ENCODE measurements around the gene RALGAPA1.

The RALGAPA1 gene

DNA sequence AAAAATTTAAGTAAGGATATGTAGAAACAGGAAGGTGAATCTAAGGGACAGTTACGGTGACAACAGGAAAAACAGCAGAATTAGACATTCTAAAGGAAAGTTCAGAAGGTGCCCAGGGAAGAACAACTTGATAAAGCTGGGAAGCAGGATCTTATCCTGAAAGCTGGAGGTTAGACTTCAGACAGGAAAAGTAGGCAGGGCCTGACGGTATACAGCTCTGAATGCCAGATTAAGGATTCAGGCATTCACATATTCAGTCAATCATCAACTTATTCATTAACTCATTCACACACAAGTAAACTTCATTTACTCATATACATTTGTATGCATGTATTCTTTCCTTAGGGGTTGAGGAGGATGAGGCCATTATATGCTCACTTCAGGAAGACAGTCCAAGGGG, 81.3 kb downstream of the RALGAPA1 start:
- peaks cover 2% of the 10 kb centered on the region for H3K36me3 ChIP-seq
- DNase-seq, result no peak
- no peaks in the 10 kb centered on the region for H3K9me3 ChIP-seq (ENCODE audit: severe bottlenecking)
- no peaks in the 10 kb centered on the region for H3K27me3 ChIP-seq (ENCODE audit: insufficient read depth, low read depth, severe bottlenecking)
- TF ChIP-seq, protein P1, sequence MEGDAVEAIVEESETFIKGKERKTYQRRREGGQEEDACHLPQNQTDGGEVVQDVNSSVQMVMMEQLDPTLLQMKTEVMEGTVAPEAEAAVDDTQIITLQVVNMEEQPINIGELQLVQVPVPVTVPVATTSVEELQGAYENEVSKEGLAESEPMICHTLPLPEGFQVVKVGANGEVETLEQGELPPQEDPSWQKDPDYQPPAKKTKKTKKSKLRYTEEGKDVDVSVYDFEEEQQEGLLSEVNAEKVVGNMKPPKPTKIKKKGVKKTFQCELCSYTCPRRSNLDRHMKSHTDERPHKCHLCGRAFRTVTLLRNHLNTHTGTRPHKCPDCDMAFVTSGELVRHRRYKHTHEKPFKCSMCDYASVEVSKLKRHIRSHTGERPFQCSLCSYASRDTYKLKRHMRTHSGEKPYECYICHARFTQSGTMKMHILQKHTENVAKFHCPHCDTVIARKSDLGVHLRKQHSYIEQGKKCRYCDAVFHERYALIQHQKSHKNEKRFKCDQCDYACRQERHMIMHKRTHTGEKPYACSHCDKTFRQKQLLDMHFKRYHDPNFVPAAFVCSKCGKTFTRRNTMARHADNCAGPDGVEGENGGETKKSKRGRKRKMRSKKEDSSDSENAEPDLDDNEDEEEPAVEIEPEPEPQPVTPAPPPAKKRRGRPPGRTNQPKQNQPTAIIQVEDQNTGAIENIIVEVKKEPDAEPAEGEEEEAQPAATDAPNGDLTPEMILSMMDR (IDR thresholded peaks at IDR 0.05; ENCODE audit: low read depth, low read length), result no peak
- no peak overlapping the region for H3K27ac ChIP-seq
- no peak overlapping the region for H3K4me3 ChIP-seq (ENCODE audit: low read depth, low read length)

DNA sequence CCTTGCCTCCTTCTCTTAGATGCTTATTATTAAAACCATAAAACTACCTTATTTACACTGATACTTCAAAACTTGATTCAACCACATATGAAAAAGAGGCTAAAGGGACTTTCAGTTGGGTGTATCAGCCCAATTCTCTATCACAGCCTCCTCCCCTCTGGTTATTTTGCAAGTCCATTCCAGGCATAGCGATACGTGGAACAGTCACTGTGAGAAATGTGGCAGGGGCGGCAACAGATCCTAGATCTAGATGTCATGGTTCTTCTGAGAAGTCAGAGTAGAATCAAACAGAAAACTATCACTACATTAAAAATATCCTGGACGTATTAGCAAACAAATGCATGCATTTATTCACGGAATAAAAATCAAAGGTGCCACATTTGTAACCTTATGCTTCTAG, 83.2 kb downstream of the RALGAPA1 start:
- DNase-seq, result no peak
- peaks cover 2% of the 10 kb centered on the region for H3K36me3 ChIP-seq
- H3K9me3 ChIP-seq (ENCODE audit: severe bottlenecking), result no peaks in the 10 kb centered on the region
- H3K27me3 ChIP-seq (ENCODE audit: insufficient read depth, low read depth, severe bottlenecking), result no peaks in the 10 kb centered on the region
- H3K4me3 ChIP-seq (ENCODE audit: low read depth, low read length), result no peak overlapping the region
- H3K27ac ChIP-seq, result no peak overlapping the region
- TF ChIP-seq, protein P1 (IDR thresholded peaks at IDR 0.05; ENCODE audit: low read depth, low read length), result no peak

DNA sequence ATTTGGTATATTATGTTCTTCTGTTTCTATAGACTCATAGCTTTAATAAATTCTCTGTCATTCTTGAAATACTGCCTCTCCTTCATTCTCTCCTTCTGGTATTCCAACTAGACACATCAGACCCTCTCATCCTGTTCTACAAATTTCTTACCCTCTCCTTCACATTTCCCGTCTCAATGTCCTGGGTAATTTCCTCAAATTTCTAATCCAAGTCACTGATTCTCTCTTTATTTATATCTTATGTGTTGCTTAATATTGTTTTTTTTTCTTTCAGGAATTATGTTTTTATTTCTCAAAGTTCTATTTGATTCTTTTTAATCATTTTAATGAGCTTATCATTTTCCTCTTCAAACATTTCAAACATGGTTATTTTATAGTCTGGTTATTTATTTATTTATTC, 94.0 kb downstream of the RALGAPA1 start:
- Histone ChIP-seq H3K27ac (no peak overlapping the region), H3K36me3 (peaks cover 7% of the 10 kb centered on the region; the same call in 1 of the 2 replicates), H3K4me3 (ENCODE audit: low read depth, low read length) (no peak overlapping the region), H3K27me3 (ENCODE audit: insufficient read depth, low read depth, severe bottlenecking) (no peaks in the 10 kb centered on the region), H3K9me3 (ENCODE audit: severe bottlenecking) (no peaks in the 10 kb centered on the region)
- no peak for DNase-seq
- TF ChIP-seq, protein P1 (IDR thresholded peaks at IDR 0.05; ENCODE audit: low read depth, low read length), result no peak

DNA sequence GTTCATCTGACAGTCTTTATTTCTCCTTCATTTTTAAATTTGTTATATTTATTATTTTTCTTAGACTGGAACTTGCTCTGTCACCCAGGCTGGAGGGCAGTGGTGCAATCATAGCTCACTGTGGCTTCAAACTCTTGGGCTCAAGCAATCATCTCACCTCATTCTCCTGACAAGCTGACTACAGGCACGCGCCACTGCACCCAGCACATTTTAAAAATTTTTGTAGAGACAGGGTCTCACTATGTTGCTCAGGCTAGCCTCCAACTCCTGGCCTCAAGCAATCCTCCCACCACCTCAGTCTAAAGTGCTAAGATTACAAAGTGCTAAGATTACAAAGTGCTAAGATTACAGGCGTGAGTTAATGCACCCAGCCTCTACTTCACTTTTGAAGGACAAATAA, 96.6 kb downstream of the RALGAPA1 start:
- TF ChIP-seq, protein P1 (IDR thresholded peaks at IDR 0.05; ENCODE audit: low read depth, low read length), result no peak
- DNase-seq, result no peak

DNA sequence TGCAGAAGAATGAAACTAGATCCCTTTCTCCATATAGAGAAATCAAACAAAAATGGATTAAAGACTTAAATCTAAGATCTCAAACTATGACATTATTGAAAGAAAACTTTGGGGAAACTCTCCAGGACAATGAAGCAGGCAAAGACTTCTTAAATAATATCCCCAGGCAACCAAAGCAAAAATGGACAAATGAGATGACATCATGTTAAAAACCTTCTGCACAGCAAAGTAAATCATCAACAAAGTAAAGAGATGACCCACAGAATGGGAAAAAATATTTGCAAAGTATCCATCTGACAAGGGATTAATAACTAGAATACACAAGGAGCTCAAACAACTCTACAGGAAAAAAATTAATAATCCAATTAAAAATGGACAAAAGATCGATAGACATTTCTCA, 101.0 kb downstream of the RALGAPA1 start:
- TF ChIP-seq, protein P1 (IDR thresholded peaks at IDR 0.05; ENCODE audit: low read depth, low read length), result no peak
- no peaks in the 10 kb centered on the region for H3K27me3 ChIP-seq (ENCODE audit: insufficient read depth, low read depth, severe bottlenecking)
- H3K27ac ChIP-seq, result no peak overlapping the region
- no peak overlapping the region for H3K4me3 ChIP-seq (ENCODE audit: low read depth, low read length)
- no peak for DNase-seq
- no peaks in the 10 kb centered on the region for H3K9me3 ChIP-seq (ENCODE audit: severe bottlenecking)
- H3K36me3 ChIP-seq, result peaks cover 7% of the 10 kb centered on the region

More for the DNA sequence above, 96.6 kb downstream of the RALGAPA1 start:
- H3K27ac ChIP-seq, result no peak overlapping the region
- no peaks in the 10 kb centered on the region for H3K9me3 ChIP-seq (ENCODE audit: severe bottlenecking)
- peaks cover 8% of the 10 kb centered on the region for H3K36me3 ChIP-seq
- no peak overlapping the region for H3K4me3 ChIP-seq (ENCODE audit: low read depth, low read length)
- H3K27me3 ChIP-seq (ENCODE audit: insufficient read depth, low read depth, severe bottlenecking), result no peaks in the 10 kb centered on the region

DNA sequence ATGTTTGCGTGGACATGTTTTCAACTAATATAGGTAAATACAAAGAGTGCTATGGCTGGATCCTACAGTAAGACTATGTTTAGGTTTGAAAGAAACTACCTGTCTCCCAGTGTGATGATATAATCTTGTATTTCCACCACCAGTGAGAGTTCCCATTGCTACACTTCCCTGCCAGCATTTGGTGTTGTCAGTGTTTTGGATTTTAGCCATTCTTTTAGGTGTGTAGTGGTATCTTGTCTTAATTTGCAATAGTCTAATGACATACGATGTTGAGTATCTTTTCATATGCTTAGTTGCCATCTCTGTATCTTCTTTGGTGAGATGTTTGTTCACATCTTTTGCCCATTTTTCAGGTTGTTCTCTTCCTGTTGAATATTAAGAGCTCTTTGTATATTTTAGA, 103.5 kb downstream of the RALGAPA1 start:
- DNase-seq, result no peak
- Histone ChIP-seq H3K27me3 (ENCODE audit: insufficient read depth, low read depth, severe bottlenecking) (no peaks in the 10 kb centered on the region), H3K9me3 (ENCODE audit: severe bottlenecking) (no peaks in the 10 kb centered on the region), H3K36me3 (peaks cover 7% of the 10 kb centered on the region), H3K27ac (no peak overlapping the region), H3K4me3 (ENCODE audit: low read depth, low read length) (no peak overlapping the region)
- TF ChIP-seq, protein P1 (IDR thresholded peaks at IDR 0.05; ENCODE audit: low read depth, low read length), result no peak

Measured in WERI-Rb-1 (cell line).